Measurements from ENCODE around the gene TEX19.
"Not testable (repeated sequence)": the region's sequence is repeated elsewhere in the genome, so short reads cannot be mapped to it uniquely, and the experiment has no call there.

The TEX19 gene

DNA sequence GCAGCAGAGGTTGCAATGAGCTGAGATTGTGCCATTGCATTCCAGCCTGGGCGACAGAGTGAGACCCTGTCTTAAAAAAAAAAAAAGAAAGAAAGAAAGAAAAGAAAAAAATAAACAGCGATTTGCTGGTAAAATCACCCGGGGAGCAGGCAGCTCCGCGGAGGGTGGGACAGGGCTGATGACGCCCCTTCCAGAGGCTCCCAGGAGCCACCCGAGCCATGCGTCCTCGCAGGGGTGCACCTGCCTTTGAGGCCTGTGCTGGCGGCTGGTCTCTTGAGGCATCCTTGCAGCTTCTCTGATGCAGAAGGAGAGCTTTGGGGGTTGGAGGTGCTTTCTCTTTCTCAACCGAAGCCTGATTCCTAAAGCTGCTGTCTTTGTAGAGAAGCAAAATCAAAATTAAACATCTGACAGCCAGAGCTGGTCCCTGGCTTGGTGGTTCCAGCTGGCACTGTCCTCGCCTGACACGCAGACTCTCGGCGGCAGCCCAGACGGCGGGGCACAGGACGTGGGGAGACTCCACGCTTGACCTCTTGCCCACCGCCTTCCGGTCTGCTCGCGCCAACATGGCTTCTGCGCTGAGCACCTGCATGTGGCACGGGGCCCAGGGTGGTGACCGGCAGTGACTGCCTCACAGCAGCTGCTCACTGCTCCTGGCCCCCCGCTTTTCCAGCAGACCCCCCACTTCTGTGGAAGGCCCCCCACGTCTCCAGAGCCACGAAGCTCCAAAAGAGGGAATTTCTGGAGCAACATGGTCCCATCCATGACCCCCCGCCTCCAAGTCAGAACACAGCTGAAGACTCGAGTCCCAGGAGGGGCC is 19.1 kb downstream of the TEX19 start:
- no peak overlapping the region for H3K9ac ChIP-seq (ENCODE audit: low read length in 5 of 5)
- peaks cover 30 to 40% (median 34%) of the 10 kb centered on the region in 5 donors for H3K27me3 ChIP-seq (ENCODE audit: control insufficient read depth in 5 of 5, insufficient read depth in 4 of 5, low read length in 5 of 5)
- H3K4me1 ChIP-seq (ENCODE audit: control insufficient read depth in 5 of 5, insufficient read depth in 5 of 5, low read length in 5 of 5) = peaks cover 3 to 20% (median 16%) of the 10 kb centered on the region in 5 donors
- H3K4me3 ChIP-seq (ENCODE audit: low read depth in 1 of 5, low read length in 5 of 5) = no peak overlapping the region
- H3K9me3 ChIP-seq (ENCODE audit: control insufficient read depth in 5 of 5, low read length in 5 of 5) = no peaks in the 10 kb centered on the region
- H3K36me3 ChIP-seq (ENCODE audit: control insufficient read depth in 5 of 5, insufficient read depth in 5 of 5, low read length in 5 of 5) = no peaks in the 10 kb centered on the region
- H3K27ac ChIP-seq (ENCODE audit: low read depth, low read length) = no peak overlapping the region

DNA sequence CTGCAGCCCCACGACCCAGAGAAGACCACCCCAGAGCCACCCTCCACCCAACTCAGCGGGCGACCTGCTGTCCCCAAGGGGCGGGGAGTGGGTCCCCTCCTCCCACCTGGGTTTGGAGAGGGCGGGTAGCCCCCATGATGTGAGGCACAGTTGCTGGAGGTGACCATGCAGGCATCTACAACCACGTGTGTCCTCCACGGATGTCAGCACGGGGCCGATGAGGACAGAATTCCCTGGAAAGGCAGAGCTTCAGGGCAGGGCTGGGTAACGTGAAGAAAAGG is 19.6 kb downstream of the TEX19 start:
- H3K27me3 ChIP-seq (ENCODE audit: control insufficient read depth in 5 of 5, insufficient read depth in 4 of 5, low read length in 5 of 5) = peaks cover 30 to 42% (median 35%) of the 10 kb centered on the region in 5 donors
- H3K4me3 ChIP-seq (ENCODE audit: low read depth in 1 of 5, low read length in 5 of 5) = no peak overlapping the region
- no peak overlapping the region for H3K9ac ChIP-seq (ENCODE audit: low read length in 5 of 5)
- H3K36me3 ChIP-seq (ENCODE audit: control insufficient read depth in 5 of 5, insufficient read depth in 5 of 5, low read length in 5 of 5) = no peaks in the 10 kb centered on the region
- H3K9me3 ChIP-seq (ENCODE audit: control insufficient read depth in 5 of 5, low read length in 5 of 5) = no peaks in the 10 kb centered on the region
- peaks cover 3 to 20% (median 16%) of the 10 kb centered on the region in 5 donors for H3K4me1 ChIP-seq (ENCODE audit: control insufficient read depth in 5 of 5, insufficient read depth in 5 of 5, low read length in 5 of 5)
- no peak overlapping the region for H3K27ac ChIP-seq (ENCODE audit: low read depth, low read length)

DNA sequence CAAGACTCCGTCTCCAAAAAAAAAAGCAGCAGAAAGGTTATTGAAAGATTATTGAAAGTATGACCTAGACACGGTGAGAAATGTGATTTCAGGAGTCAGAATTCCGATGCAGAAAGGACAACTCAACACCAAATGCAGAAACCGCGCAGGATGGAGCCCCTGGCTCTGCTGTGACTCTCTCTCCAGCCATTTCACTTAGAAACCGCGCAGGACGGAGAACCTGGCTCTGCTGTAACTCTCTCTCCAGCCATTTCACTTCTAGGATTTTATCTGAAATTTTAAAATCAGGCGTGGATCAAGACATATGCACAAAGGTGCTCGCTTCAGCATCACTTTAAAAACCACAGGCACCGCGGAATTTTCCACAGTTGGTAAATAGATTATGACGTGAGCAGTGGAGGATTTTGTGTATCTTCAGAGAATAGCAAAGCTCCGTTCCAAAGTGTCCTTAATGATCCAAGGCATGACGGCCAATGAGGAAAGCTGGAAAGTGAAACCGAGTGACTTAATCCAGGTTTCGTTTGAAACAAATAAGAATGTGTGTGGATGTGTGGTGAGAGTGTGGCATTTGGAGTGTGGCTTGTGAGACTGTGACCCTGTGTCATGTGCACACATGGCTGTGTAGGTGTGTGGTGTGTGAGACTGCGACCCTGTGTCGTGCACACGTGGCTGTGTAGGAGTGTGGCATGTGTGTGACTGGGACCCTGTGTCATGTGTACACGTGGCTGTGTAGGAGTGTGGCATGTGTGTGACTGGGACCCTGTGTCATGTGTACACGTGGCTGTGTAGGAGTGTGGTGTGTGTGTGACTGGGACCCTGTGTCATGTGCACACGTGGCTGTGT is 22.0 kb downstream of the TEX19 start:
- no peak overlapping the region for H3K9ac ChIP-seq (ENCODE audit: low read length in 5 of 5)
- H3K4me3 ChIP-seq (ENCODE audit: low read depth in 1 of 5, low read length in 5 of 5) = peak overlapping the region in 4 of 5 donors; percentile 10 to 35 (median 18)
- peaks cover 3 to 35% (median 33%) of the 10 kb centered on the region in 5 donors for H3K4me1 ChIP-seq (ENCODE audit: control insufficient read depth in 5 of 5, insufficient read depth in 5 of 5, low read length in 5 of 5)
- no peak overlapping the region for H3K27ac ChIP-seq (ENCODE audit: low read depth, low read length)
- peaks cover 13 to 45% (median 29%) of the 10 kb centered on the region in 5 donors for H3K27me3 ChIP-seq (ENCODE audit: control insufficient read depth in 5 of 5, insufficient read depth in 4 of 5, low read length in 5 of 5)
- no peaks in the 10 kb centered on the region for H3K36me3 ChIP-seq (ENCODE audit: control insufficient read depth in 5 of 5, insufficient read depth in 5 of 5, low read length in 5 of 5)
- no peaks in the 10 kb centered on the region for H3K9me3 ChIP-seq (ENCODE audit: control insufficient read depth in 5 of 5, low read length in 5 of 5)

DNA sequence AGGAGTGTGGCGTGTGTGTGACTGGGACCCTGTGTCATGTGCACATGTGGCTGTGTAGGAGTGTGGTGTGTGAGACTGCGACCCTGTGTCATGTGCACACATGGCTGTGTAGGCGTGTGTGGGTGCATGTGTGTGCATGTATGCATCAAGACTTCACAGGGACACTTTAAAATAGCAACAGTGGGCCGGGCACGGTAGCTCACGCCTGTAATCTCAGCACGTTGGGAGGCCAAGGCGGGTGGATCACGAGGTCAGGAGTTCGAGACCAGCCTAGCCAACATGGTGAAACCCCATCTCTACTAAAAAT is 22.6 kb downstream of the TEX19 start:
- Histone ChIP-seq H3K4me3 (ENCODE audit: low read depth in 1 of 5, low read length in 5 of 5) (peak overlapping the region in 3 of 5 donors; percentile 14 to 35 (median 22)), H3K27me3 (ENCODE audit: control insufficient read depth in 5 of 5, insufficient read depth in 4 of 5, low read length in 5 of 5) (peaks cover 18 to 48% (median 35%) of the 10 kb centered on the region in 5 donors), H3K4me1 (ENCODE audit: control insufficient read depth in 5 of 5, insufficient read depth in 5 of 5, low read length in 5 of 5) (peaks cover 3 to 37% (median 30%) of the 10 kb centered on the region in 5 donors)
- not testable (repeated sequence) for H3K9me3 ChIP-seq (ENCODE audit: control insufficient read depth in 5 of 5, low read length in 5 of 5); H3K9ac ChIP-seq (ENCODE audit: low read length in 5 of 5); H3K36me3 ChIP-seq (ENCODE audit: control insufficient read depth in 5 of 5, insufficient read depth in 5 of 5, low read length in 5 of 5); H3K27ac ChIP-seq (ENCODE audit: low read depth, low read length)

DNA sequence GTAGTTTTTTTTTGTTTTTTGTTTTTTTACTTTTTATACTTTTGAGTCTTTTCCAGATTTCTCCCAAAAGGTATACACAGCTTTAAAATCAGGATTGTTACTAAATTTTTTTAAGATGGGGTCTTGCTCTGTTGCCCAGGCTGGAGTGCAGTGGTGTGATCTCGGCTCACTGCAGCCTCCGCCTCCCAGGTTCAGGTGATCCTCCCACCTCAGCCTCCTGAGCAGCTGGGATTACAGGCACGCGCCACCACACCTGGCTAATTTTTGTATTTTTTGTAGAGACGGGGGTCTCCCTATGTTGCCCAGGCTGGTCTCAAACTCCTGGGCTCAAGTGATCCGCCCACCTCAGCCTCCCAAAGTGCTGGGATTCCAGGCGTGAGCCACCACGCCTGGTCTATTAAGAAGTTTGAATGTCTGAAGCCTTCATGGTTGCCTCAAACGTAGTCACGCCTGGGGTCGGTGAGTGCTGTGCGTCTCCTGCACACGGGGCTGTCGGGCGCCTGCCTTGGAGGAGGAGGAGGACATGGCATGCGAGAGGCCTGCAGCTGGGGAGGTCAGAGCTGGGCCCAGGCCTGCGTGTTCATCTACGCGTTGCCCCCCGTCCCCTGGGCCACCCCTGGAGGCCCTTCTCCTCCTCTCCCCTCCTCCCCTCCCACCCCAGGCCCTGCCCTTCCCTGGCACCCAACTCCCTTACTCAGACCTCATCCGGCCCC is 23.3 kb downstream of the TEX19 start:
- H3K9me3 ChIP-seq (ENCODE audit: control insufficient read depth in 5 of 5, low read length in 5 of 5); H3K4me3 ChIP-seq (ENCODE audit: low read depth in 1 of 5, low read length in 5 of 5); H3K36me3 ChIP-seq (ENCODE audit: control insufficient read depth in 5 of 5, insufficient read depth in 5 of 5, low read length in 5 of 5); H3K9ac ChIP-seq (ENCODE audit: low read length in 5 of 5); H3K27ac ChIP-seq (ENCODE audit: low read depth, low read length): not testable (repeated sequence)
- H3K4me1 ChIP-seq (ENCODE audit: control insufficient read depth in 5 of 5, insufficient read depth in 5 of 5, low read length in 5 of 5) = peaks cover 3 to 44% (median 32%) of the 10 kb centered on the region in 5 donors
- H3K27me3 ChIP-seq (ENCODE audit: control insufficient read depth in 5 of 5, insufficient read depth in 4 of 5, low read length in 5 of 5) = peaks cover 18 to 55% (median 40%) of the 10 kb centered on the region in 5 donors

DNA sequence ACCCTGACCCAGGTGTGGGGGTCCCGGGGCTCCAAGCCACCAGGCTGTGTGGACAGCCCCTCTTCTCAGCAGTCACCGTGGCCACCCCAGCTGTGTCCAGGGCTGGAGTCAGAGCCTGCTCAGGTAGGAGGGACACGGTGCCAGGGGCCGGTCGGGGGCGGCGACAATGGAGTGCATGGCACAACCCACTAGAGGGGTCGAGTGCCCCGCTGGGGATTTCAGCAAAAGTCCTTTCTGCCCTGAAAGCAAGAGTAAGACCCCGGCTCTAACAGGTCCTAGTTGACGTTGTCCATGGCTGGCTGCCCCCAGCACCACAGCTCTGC is 23.8 kb downstream of the TEX19 start:
- peaks cover 17 to 58% (median 45%) of the 10 kb centered on the region in 5 donors for H3K27me3 ChIP-seq (ENCODE audit: control insufficient read depth in 5 of 5, insufficient read depth in 4 of 5, low read length in 5 of 5)
- H3K9ac ChIP-seq (ENCODE audit: low read length in 5 of 5) = no peak overlapping the region
- H3K27ac ChIP-seq (ENCODE audit: low read depth, low read length) = no peak overlapping the region
- H3K36me3 ChIP-seq (ENCODE audit: control insufficient read depth in 5 of 5, insufficient read depth in 5 of 5, low read length in 5 of 5) = no peaks in the 10 kb centered on the region
- no peak overlapping the region for H3K4me3 ChIP-seq (ENCODE audit: low read depth in 1 of 5, low read length in 5 of 5)
- peaks cover 3 to 46% (median 32%) of the 10 kb centered on the region in 5 donors for H3K4me1 ChIP-seq (ENCODE audit: control insufficient read depth in 5 of 5, insufficient read depth in 5 of 5, low read length in 5 of 5)
- no peaks in the 10 kb centered on the region for H3K9me3 ChIP-seq (ENCODE audit: control insufficient read depth in 5 of 5, low read length in 5 of 5)

DNA sequence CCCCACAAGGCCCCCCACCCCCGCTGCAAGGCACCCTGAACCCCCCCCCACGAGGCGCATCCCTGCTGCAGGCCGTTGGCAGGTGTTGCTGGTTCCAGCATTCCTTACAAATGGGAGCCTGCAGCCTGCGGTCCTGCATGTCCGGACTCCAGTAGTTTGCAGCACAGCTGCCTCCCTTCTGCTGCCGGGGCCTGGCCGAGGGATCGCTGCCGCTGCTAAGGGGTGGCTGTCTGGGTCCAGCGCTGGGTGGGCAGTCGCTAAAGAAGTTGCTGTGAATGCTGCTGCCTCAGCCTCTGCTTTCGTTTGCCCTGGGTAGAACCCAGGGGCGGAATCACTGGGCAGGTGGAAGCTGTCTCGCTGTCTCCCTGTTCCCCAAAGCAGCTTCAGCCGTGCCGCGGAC is 24.4 kb downstream of the TEX19 start:
- Histone ChIP-seq H3K4me1 (ENCODE audit: control insufficient read depth in 5 of 5, insufficient read depth in 5 of 5, low read length in 5 of 5) (peaks cover 3 to 51% (median 35%) of the 10 kb centered on the region in 5 donors), H3K27ac (ENCODE audit: low read depth, low read length) (no peak overlapping the region), H3K4me3 (ENCODE audit: low read depth in 1 of 5, low read length in 5 of 5) (no peak overlapping the region), H3K9ac (ENCODE audit: low read length in 5 of 5) (no peak overlapping the region), H3K27me3 (ENCODE audit: control insufficient read depth in 5 of 5, insufficient read depth in 4 of 5, low read length in 5 of 5) (peaks cover 12 to 56% (median 45%) of the 10 kb centered on the region in 5 donors), H3K9me3 (ENCODE audit: control insufficient read depth in 5 of 5, low read length in 5 of 5) (no peaks in the 10 kb centered on the region), H3K36me3 (ENCODE audit: control insufficient read depth in 5 of 5, insufficient read depth in 5 of 5, low read length in 5 of 5) (no peaks in the 10 kb centered on the region)

DNA sequence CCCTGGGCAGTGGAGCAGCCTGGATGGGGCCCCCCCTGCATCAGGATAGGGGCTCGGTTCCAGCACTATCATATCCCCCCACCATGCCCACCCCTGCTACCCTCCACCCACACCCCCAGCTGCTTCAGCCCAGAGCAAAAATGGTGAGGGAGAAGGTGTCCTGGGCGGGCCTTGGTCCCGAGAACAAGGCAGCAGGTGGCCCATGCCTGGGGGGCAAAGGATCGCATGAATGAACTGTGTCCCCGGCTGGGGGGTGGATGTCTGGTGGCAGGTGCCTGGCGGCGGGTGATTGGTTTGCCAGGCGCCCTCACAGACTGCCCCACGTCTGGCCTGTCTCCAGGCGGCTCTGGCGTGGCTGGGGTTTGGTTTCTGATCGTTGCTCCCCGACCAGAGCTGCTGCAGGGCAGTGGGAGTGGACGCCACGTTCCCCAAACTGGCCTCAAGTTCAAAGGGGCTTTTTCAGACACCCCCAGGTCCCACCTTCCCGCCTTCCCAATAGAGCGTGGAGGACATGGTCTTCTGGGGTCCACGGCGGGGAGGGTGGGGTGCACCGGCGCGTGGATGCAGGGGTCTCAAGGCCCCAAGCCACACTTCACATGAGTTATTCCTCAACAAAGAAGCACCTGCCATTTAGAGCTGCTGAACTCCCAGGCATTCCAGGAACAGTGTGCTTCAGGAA is 25.1 kb downstream of the TEX19 start:
- H3K27me3 ChIP-seq (ENCODE audit: control insufficient read depth in 5 of 5, insufficient read depth in 4 of 5, low read length in 5 of 5) = peaks cover 9 to 51% (median 40%) of the 10 kb centered on the region in 5 donors
- H3K9me3 ChIP-seq (ENCODE audit: control insufficient read depth in 5 of 5, low read length in 5 of 5) = no peaks in the 10 kb centered on the region
- H3K27ac ChIP-seq (ENCODE audit: low read depth, low read length) = no peak overlapping the region
- no peaks in the 10 kb centered on the region for H3K36me3 ChIP-seq (ENCODE audit: control insufficient read depth in 5 of 5, insufficient read depth in 5 of 5, low read length in 5 of 5)
- no peak overlapping the region for H3K4me3 ChIP-seq (ENCODE audit: low read depth in 1 of 5, low read length in 5 of 5)
- H3K4me1 ChIP-seq (ENCODE audit: control insufficient read depth in 5 of 5, insufficient read depth in 5 of 5, low read length in 5 of 5) = peaks cover 3 to 52% (median 35%) of the 10 kb centered on the region in 5 donors
- no peak overlapping the region for H3K9ac ChIP-seq (ENCODE audit: low read length in 5 of 5)

DNA sequence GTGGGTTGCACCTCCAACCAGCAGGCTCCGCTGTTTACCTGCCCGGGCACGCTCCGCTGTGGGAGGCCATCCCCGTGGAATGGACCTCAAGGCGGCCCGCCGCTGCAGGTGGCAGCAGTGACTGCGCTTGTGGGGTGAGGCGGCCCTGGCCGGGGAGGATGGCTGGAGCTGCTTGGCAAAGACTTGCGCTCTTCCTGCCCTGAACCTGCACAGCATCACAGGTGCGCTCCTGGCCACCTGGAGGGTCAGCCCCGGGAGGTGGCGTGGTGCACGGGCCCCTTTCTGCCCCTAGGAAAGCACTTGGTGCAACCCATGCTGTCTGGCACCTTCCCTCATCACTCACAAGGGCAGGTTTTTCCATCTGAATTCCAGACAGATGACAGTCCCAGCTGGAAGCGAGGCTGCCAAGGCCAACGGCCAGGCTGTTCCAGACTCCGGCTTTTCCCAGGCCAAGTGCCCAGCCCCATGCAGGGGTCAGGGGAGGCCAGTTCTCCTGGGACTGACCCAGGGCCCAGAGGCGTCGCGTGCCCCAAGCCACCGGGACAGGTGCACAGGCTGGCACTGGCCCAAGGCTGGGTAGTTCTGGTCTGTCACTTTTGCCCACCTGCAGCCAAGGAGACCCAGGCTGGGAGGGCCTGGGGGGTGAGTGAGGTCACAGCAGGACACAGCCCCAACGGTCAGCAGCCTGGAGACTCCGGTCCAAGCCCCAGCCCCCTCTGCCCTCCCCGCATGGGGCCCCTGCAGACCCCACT is 25.9 kb downstream of the TEX19 start:
- Histone ChIP-seq H3K9me3 (ENCODE audit: control insufficient read depth in 5 of 5, low read length in 5 of 5) (no peaks in the 10 kb centered on the region), H3K4me3 (ENCODE audit: low read depth in 1 of 5, low read length in 5 of 5) (no peak overlapping the region), H3K27me3 (ENCODE audit: control insufficient read depth in 5 of 5, insufficient read depth in 4 of 5, low read length in 5 of 5) (peaks cover 9 to 46% (median 40%) of the 10 kb centered on the region in 5 donors), H3K9ac (ENCODE audit: low read length in 5 of 5) (no peak overlapping the region), H3K4me1 (ENCODE audit: control insufficient read depth in 5 of 5, insufficient read depth in 5 of 5, low read length in 5 of 5) (peaks cover 2 to 48% (median 30%) of the 10 kb centered on the region in 5 donors), H3K36me3 (ENCODE audit: control insufficient read depth in 5 of 5, insufficient read depth in 5 of 5, low read length in 5 of 5) (no peaks in the 10 kb centered on the region), H3K27ac (ENCODE audit: low read depth, low read length) (no peak overlapping the region)

Measured in subcutaneous abdominal adipose tissue (tissue), 5 donors.